Stimulated activated naive CD4-positive, alpha-beta T cell (primary cell): ENCODE measurements around the gene ADISSP.

ENCODE experiments used
- DNase-seq, 6 experiments: peaks; one replicate each; lab custom pipeline; 2025; lab: John Stamatoyannopoulos, UW

ADISSP gene

GRCh38 chr20:3714092-3714491, 53.5 kb downstream of the ADISSP start:
- DNase-seq, result no peak

GRCh38 chr20:3712279-3712873, 55.2 kb downstream of the ADISSP start, which contains the start of gene SIGLEC1:
Gene SIGLEC1 (minus strand): TSS chr20:3712600. CDS start chr20:3707128, 5,472 bp downstream.
- no peak for DNase-seq

- no peak for DNase-seq
These were observed 56.0 kb downstream of the ADISSP start for GRCh38 chr20:3711484-3711941.

GRCh38 chr20:3710703-3711483, 56.7 kb downstream of the ADISSP start:
- DNase-seq, result peak; percentile 14 to 75 (median 56)

GRCh38 chr20:3710011-3710466, 57.5 kb downstream of the ADISSP start:
- no peak for DNase-seq

GRCh38 chr20:3707508-3707899, 60.0 kb downstream of the ADISSP start:
- no peak for DNase-seq

GRCh38 chr20:3706774-3707507, 60.6 kb downstream of the ADISSP start:
- no peak for DNase-seq

GRCh38 chr20:3705970-3706739, 61.4 kb downstream of the ADISSP start:
- DNase-seq, result no peak

GRCh38 chr20:3705491-3705969, 62.0 kb downstream of the ADISSP start:
- DNase-seq, result no peak

- no peak for DNase-seq
These were observed 63.5 kb downstream of the ADISSP start for GRCh38 chr20:3704087-3704486.
